Astrocyte (in vitro differentiated cells and primary cell): Measurements from ENCODE around the gene ATIC.

Experiments used
- CTCF ChIP-seq: IDR thresholded peaks from 2 replicates; pipeline ENCODE4 v1.5.1; 2011; ENCODE audit warnings: low read depth, mild to moderate bottlenecking, inconsistent platforms, low read length, moderate library complexity; ENCODE audit not compliant: insufficient read depth
- EZH2 ChIP-seq: IDR thresholded peaks from 2 replicates; pipeline ENCODE4 v1.6.1; 2012; ENCODE audit warnings: mild to moderate bottlenecking, low read length, inconsistent platforms; ENCODE audit not compliant: insufficient read depth

- TF ChIP-seq CTCF (no peak), EZH2 (no peak)
These were observed 54.7 kb downstream of the ATIC start for GRCh38 chr2:215366440-215367032.
